ENCODE data around the gene HS6ST3. TPM values are rescaled to one million over a fixed set of nuclear protein-coding genes. Genes with fewer than 3 reads are reported as not detected.
A peak's percentile ranks its signal among the peaks of the same experiment; 100 is the strongest.

The HS6ST3 gene
- total and polyA plus RNA-seq, 2 experiments from 2014 or later: 0.11 TPM; not detected in 1

GRCh38 chr13:96696389-96696900 is 606.5 kb downstream of the HS6ST3 start:
- no peak overlapping the region for H3K4me2 ChIP-seq (ENCODE audit: unreplicated experiment)
- TF ChIP-seq EZH2phosphoT487 (IDR thresholded peaks at IDR 0.05; ENCODE audit: insufficient read depth, low read depth) (no peak), EZH2 (IDR thresholded peaks at IDR 0.05; ENCODE audit: insufficient read depth, poor library complexity, severe bottlenecking) (no peak)
- no peak for DNase-seq
- in situ Hi-C loops (cut with MboI): no loop called here
- H3F3A ChIP-seq (ENCODE audit: insufficient read depth): no peaks in the 10 kb centered on the region
- no peaks in the 10 kb centered on the region for H3K36me3 ChIP-seq (ENCODE audit: low read depth)
- H3K4me3 ChIP-seq: no peak overlapping the region
- H3K9me3 ChIP-seq (ENCODE audit: low read depth): no peaks in the 10 kb centered on the region
- H3K4me1 ChIP-seq (ENCODE audit: insufficient read depth): no peaks in the 10 kb centered on the region
- H3K9me2 ChIP-seq (ENCODE audit: insufficient read depth): no peaks in the 10 kb centered on the region
- H4K20me1 ChIP-seq (ENCODE audit: insufficient read depth): no peaks in the 10 kb centered on the region
- H3K27ac ChIP-seq: no peak overlapping the region
- no peaks in the 10 kb centered on the region for H3K79me2 ChIP-seq (ENCODE audit: insufficient read depth)
- 41 to 52% methylated on average over 6 of the region's 6 CpGs for WGBS, 2 experiments (ENCODE audit: low coverage in 1 of 2, low lambda C conversion rate in 2 of 2, missing lambda C conversion rate in 2 of 2)
- H2AFZ ChIP-seq: no peak overlapping the region
- H3K27me3 ChIP-seq (replicated peaks; ENCODE audit: insufficient read depth): no peaks in the 10 kb centered on the region
- H3K9ac ChIP-seq: no peak overlapping the region

- no peak overlapping the region for H3K4me3 ChIP-seq
- H3F3A ChIP-seq (ENCODE audit: insufficient read depth): no peaks in the 10 kb centered on the region
- TF ChIP-seq EZH2phosphoT487 (IDR thresholded peaks at IDR 0.05; ENCODE audit: insufficient read depth, low read depth) (no peak), EZH2 (IDR thresholded peaks at IDR 0.05; ENCODE audit: insufficient read depth, poor library complexity, severe bottlenecking) (no peak)
- no peaks in the 10 kb centered on the region for H3K79me2 ChIP-seq (ENCODE audit: insufficient read depth)
- no peak overlapping the region for H3K27ac ChIP-seq
- no peaks in the 10 kb centered on the region; the same call in 1 of the 2 replicates for H4K20me1 ChIP-seq (ENCODE audit: insufficient read depth)
- in situ Hi-C loops (cut with MboI): no loop called here
- DNase-seq: peak; percentile 3
- H3K4me1 ChIP-seq (ENCODE audit: insufficient read depth): no peaks in the 10 kb centered on the region
- no peaks in the 10 kb centered on the region for H3K27me3 ChIP-seq (replicated peaks; ENCODE audit: insufficient read depth)
- H3K9me2 ChIP-seq (ENCODE audit: insufficient read depth): no peaks in the 10 kb centered on the region
- H3K36me3 ChIP-seq (ENCODE audit: low read depth): no peaks in the 10 kb centered on the region
- no peak overlapping the region for H3K9ac ChIP-seq
- H3K4me2 ChIP-seq (ENCODE audit: unreplicated experiment): no peak overlapping the region
- H3K9me3 ChIP-seq (ENCODE audit: low read depth): no peaks in the 10 kb centered on the region
- 42 to 50% methylated on average over 2 of the region's 2 CpGs for WGBS, 2 experiments (ENCODE audit: low coverage in 1 of 2, low lambda C conversion rate in 2 of 2, missing lambda C conversion rate in 2 of 2)
- no peak overlapping the region for H2AFZ ChIP-seq
Measured at GRCh38 chr13:96700657-96701056, 610.8 kb downstream of the HS6ST3 start.

- H4K20me1 ChIP-seq (ENCODE audit: insufficient read depth): no peaks in the 10 kb centered on the region; the same call in 1 of the 2 replicates
- H3K9me3 ChIP-seq (ENCODE audit: low read depth): no peaks in the 10 kb centered on the region
- no peaks in the 10 kb centered on the region for H3K79me2 ChIP-seq (ENCODE audit: insufficient read depth)
- no peaks in the 10 kb centered on the region for H3F3A ChIP-seq (ENCODE audit: insufficient read depth)
- no peaks in the 10 kb centered on the region for H3K9me2 ChIP-seq (ENCODE audit: insufficient read depth)
- no peak overlapping the region for H3K27ac ChIP-seq
- no peak for TF ChIP-seq EZH2 (IDR thresholded peaks at IDR 0.05; ENCODE audit: insufficient read depth, poor library complexity, severe bottlenecking)
- 55 to 64% methylated on average over 3 of the region's 3 CpGs for WGBS, 2 experiments (ENCODE audit: low coverage in 1 of 2, low lambda C conversion rate in 2 of 2, missing lambda C conversion rate in 2 of 2)
- no peaks in the 10 kb centered on the region for H3K4me1 ChIP-seq (ENCODE audit: insufficient read depth)
- H3K27me3 ChIP-seq (replicated peaks; ENCODE audit: insufficient read depth): no peaks in the 10 kb centered on the region
- H3K4me2 ChIP-seq (ENCODE audit: unreplicated experiment): no peak overlapping the region
- no peak overlapping the region for H2AFZ ChIP-seq
- in situ Hi-C loops (cut with MboI): no loop called here
- H3K36me3 ChIP-seq (ENCODE audit: low read depth): no peaks in the 10 kb centered on the region
- DNase-seq: no peak
- no peak overlapping the region for H3K4me3 ChIP-seq
- no peak overlapping the region for H3K9ac ChIP-seq
Measured at GRCh38 chr13:96707146-96707545, 617.2 kb downstream of the HS6ST3 start.

GRCh38 chr13:96710166-96710862 is 620.4 kb downstream of the HS6ST3 start:
- no peaks in the 10 kb centered on the region for H3K27me3 ChIP-seq (replicated peaks; ENCODE audit: insufficient read depth)
- H2AFZ ChIP-seq: no peak overlapping the region
- H3K36me3 ChIP-seq (ENCODE audit: low read depth): no peaks in the 10 kb centered on the region
- H3K4me2 ChIP-seq (ENCODE audit: unreplicated experiment): no peak overlapping the region
- H3K27ac ChIP-seq: no peak overlapping the region
- TF ChIP-seq EZH2phosphoT487 (IDR thresholded peaks at IDR 0.05; ENCODE audit: insufficient read depth, low read depth) (no peak), EZH2 (IDR thresholded peaks at IDR 0.05; ENCODE audit: insufficient read depth, poor library complexity, severe bottlenecking) (no peak)
- H3K4me3 ChIP-seq: no peak overlapping the region
- no peaks in the 10 kb centered on the region for H4K20me1 ChIP-seq (ENCODE audit: insufficient read depth)
- in situ Hi-C loops (cut with MboI): no loop called here
- WGBS, 2 experiments (ENCODE audit: low coverage in 1 of 2, low lambda C conversion rate in 2 of 2, missing lambda C conversion rate in 2 of 2): 59 to 74% methylated on average over 3 of the region's 3 CpGs
- no peak for DNase-seq
- no peaks in the 10 kb centered on the region for H3K4me1 ChIP-seq (ENCODE audit: insufficient read depth)
- H3K9ac ChIP-seq: no peak overlapping the region
- H3K9me2 ChIP-seq (ENCODE audit: insufficient read depth): no peaks in the 10 kb centered on the region
- H3F3A ChIP-seq (ENCODE audit: insufficient read depth): no peaks in the 10 kb centered on the region
- no peaks in the 10 kb centered on the region for H3K79me2 ChIP-seq (ENCODE audit: insufficient read depth)
- H3K9me3 ChIP-seq (ENCODE audit: low read depth): no peaks in the 10 kb centered on the region

Measured in GM23248 (cell line).